SW480 (cell line): Measurements from ENCODE around the gene IDH3A.

Source experiments
- DNase-seq: peaks from one replicate; pipeline ENCODE4 v3.0.0-alpha.2; 2016; ENCODE audit warnings: low spot score

Gene IDH3A

GRCh38 chr15:78167227-78167888, 18.2 kb downstream of the IDH3A start:
- no peak for DNase-seq

GRCh38 chr15:78168608-78169007, 19.4 kb downstream of the IDH3A start:
- no peak for DNase-seq

- no peak for DNase-seq
These were observed 21.9 kb downstream of the IDH3A start for GRCh38 chr15:78170848-78171773.

GRCh38 chr15:78171864-78172472, 22.8 kb downstream of the IDH3A start:
- DNase-seq, result no peak

GRCh38 chr15:78174401-78174800, 25.2 kb downstream of the IDH3A start:
- DNase-seq, result no peak

- no peak for DNase-seq
These were observed 26.2 kb downstream of the IDH3A start for GRCh38 chr15:78175330-78175729.

GRCh38 chr15:78177447-78177873, 28.3 kb downstream of the IDH3A start:
- peak; percentile 13 for DNase-seq

GRCh38 chr15:78178064-78178463, 28.9 kb downstream of the IDH3A start:
- DNase-seq, result no peak

- no peak for DNase-seq
These were observed 30.2 kb downstream of the IDH3A start for GRCh38 chr15:78179286-78179840.

- no peak for DNase-seq
These were observed 30.7 kb downstream of the IDH3A start for GRCh38 chr15:78179906-78180305.

- DNase-seq, result no peak
These were observed 33.2 kb downstream of the IDH3A start for GRCh38 chr15:78182336-78182700.

GRCh38 chr15:78182821-78183220, 33.7 kb downstream of the IDH3A start:
- DNase-seq, result no peak

- no peak for DNase-seq
These were observed 43.8 kb downstream of the IDH3A start for GRCh38 chr15:78192826-78193594.

- DNase-seq, result no peak
These were observed 44.8 kb downstream of the IDH3A start for GRCh38 chr15:78193731-78194567.

GRCh38 chr15:78194568-78194925, 45.4 kb downstream of the IDH3A start:
- no peak for DNase-seq

GRCh38 chr15:78195735-78196201, 46.6 kb downstream of the IDH3A start:
- DNase-seq, result peak; percentile 43

GRCh38 chr15:78197632-78198031, 48.5 kb downstream of the IDH3A start:
- no peak for DNase-seq

GRCh38 chr15:78200276-78200930, 51.2 kb downstream of the IDH3A start:
- no peak for DNase-seq

GRCh38 chr15:78201281-78202190, 52.4 kb downstream of the IDH3A start:
- DNase-seq, result no peak
